Endodermal cell (in vitro differentiated cells): Measurements from ENCODE around the gene CCDC34. TPM values are rescaled to one million over a fixed set of nuclear protein-coding genes. Genes with fewer than 3 reads are reported as not detected.

ENCODE experiments used
- DNase-seq: peaks from one replicate; pipeline ENCODE4 v3.0.0-alpha.2; 2017
- H3K27ac ChIP-seq: 2 replicates; pipeline ENCODE4 v1.5.1; 2013; ENCODE audit warnings: mild to moderate bottlenecking, low read depth, low read length, moderate library complexity
- H3K27me3 ChIP-seq: 2 replicates; pipeline ENCODE4 v1.6.1; 2013; ENCODE audit warnings: mild to moderate bottlenecking, low read length, moderate library complexity; ENCODE audit not compliant: insufficient read depth, control insufficient read depth, poor library complexity, severe bottlenecking
- H3K36me3 ChIP-seq: 2 replicates; pipeline ENCODE4 v1.7.0; 2013; ENCODE audit warnings: mild to moderate bottlenecking, low read length, moderate library complexity; ENCODE audit not compliant: control insufficient read depth, insufficient read depth
- H3K4me1 ChIP-seq: one replicate; pipeline ENCODE4 v1.7.0; 2013; ENCODE audit warnings: low read length; ENCODE audit not compliant: control insufficient read depth, insufficient read depth
- H3K4me3 ChIP-seq: 2 replicates; pipeline ENCODE4 v1.5.1; 2013; ENCODE audit warnings: mild to moderate bottlenecking, low read length, moderate library complexity
- H3K9ac ChIP-seq: 2 replicates; pipeline ENCODE4 v1.6.1; 2013; ENCODE audit warnings: mild to moderate bottlenecking, low read length, moderate library complexity; ENCODE audit not compliant: poor library complexity, severe bottlenecking; ENCODE audit errors: extremely low read depth
- H3K9me3 ChIP-seq: 2 replicates; pipeline ENCODE4 v1.6.1; 2013; ENCODE audit warnings: mild to moderate bottlenecking, low read length, moderate library complexity; ENCODE audit not compliant: control insufficient read depth
- H3K27ac Mint-ChIP-seq: 2 replicates; pipeline ENCODE4 v1.8.0; 2020; ENCODE audit warnings: mixed read lengths
- H3K27me3 Mint-ChIP-seq: 2 replicates; pipeline ENCODE4 v1.8.0; 2021; ENCODE audit warnings: mild to moderate bottlenecking, mixed read lengths; ENCODE audit not compliant: insufficient read depth
- H3K36me3 Mint-ChIP-seq: 2 replicates; pipeline ENCODE4 v1.8.0; 2020; ENCODE audit warnings: low read depth, mixed read lengths
- H3K4me1 Mint-ChIP-seq: 2 replicates; pipeline ENCODE4 v1.8.0; 2020; ENCODE audit warnings: mixed read lengths
- H3K4me3 Mint-ChIP-seq: 2 replicates; pipeline ENCODE4 v1.8.0; 2020; ENCODE audit warnings: mild to moderate bottlenecking, moderate library complexity, mixed read lengths
- H3K9me3 Mint-ChIP-seq: 2 replicates; pipeline ENCODE4 v1.8.0; 2020; ENCODE audit warnings: mild to moderate bottlenecking, mixed read lengths
- CTCF ChIP-seq: fragments of 200-600 bp; sonication (generic); conservative IDR thresholded peaks from 2 replicates; pipeline ENCODE4 v1.5.0; 2021; ENCODE audit warnings: antibody characterized with exemption, mild to moderate bottlenecking
- WGBS, 2 experiments: methylation state at CpG; one replicate each; pipeline versions ENCODE4 v1.1.5 to v1.1.7; 2013; ENCODE audit warnings: missing lambda C conversion rate in 2 of 2, mixed read lengths in 1 of 2; ENCODE audit not compliant: insufficient coverage in 1 of 2, insufficient read length in 1 of 2; 5-methylcytosine and 5-hydroxymethylcytosine counted together
- total RNA-seq, 2 donors: library from RNA; stranded (reverse); fragmentation: NEBNext Ultra II Directional in 1 of 2; extraction: Animal tissue kit (Norgen Biotek cat#: 25700) in 1 of 2; gene quantifications; 2 replicates in 1 of 2; 3 replicates in 1 of 2; pipeline ENCODE4 v1.2.1, GENCODE V29; 2021

CCDC34 gene
- total RNA-seq, 2 donors from 2014 or later: 26.2 to 38.1 TPM

- Histone ChIP-seq H3K27ac (no peak overlapping the region), H3K36me3 (peaks cover 13% of the 10 kb centered on the region), H3K9ac (no peak overlapping the region), H3K4me3 (no peak overlapping the region), H3K4me1 (peaks cover 11% of the 10 kb centered on the region), H3K27me3 (no peaks in the 10 kb centered on the region), H3K9me3 (no peaks in the 10 kb centered on the region)
- H3K4me1 Mint-ChIP-seq: peaks cover 31% of the 10 kb centered on the region
- no peaks in the 10 kb centered on the region for H3K27me3 Mint-ChIP-seq
- WGBS, 2 experiments: 78 to 92% methylated on average over 2 of the region's 2 CpGs
- DNase-seq: no peak
- no peak overlapping the region for H3K4me3 Mint-ChIP-seq
- H3K27ac Mint-ChIP-seq: peak overlapping the region; percentile 38
- peaks cover 30% of the 10 kb centered on the region for H3K36me3 Mint-ChIP-seq
- no peaks in the 10 kb centered on the region for H3K9me3 Mint-ChIP-seq
- no peak for TF ChIP-seq CTCF
Observed at GRCh38 chr11:27331981-27332380, 31.0 kb downstream of the CCDC34 start.

GRCh38 chr11:27330633-27331270 is 32.3 kb downstream of the CCDC34 start:
- TF ChIP-seq CTCF: no peak
- Mint-ChIP-seq H3K4me1 (peaks cover 31% of the 10 kb centered on the region), H3K27me3 (no peaks in the 10 kb centered on the region), H3K27ac (peak overlapping the region; percentile 29), H3K9me3 (peaks cover 11% of the 10 kb centered on the region), H3K36me3 (peaks cover 34% of the 10 kb centered on the region), H3K4me3 (no peak overlapping the region)
- Histone ChIP-seq H3K27ac (no peak overlapping the region), H3K9ac (no peak overlapping the region), H3K36me3 (peaks cover 13% of the 10 kb centered on the region), H3K27me3 (no peaks in the 10 kb centered on the region), H3K4me3 (peak overlapping the region; percentile 22), H3K4me1 (peaks cover 11% of the 10 kb centered on the region), H3K9me3 (no peaks in the 10 kb centered on the region)
- 83 to 100% methylated on average over 1 of the region's 1 CpG for WGBS, 2 experiments
- no peak for DNase-seq

DNA sequence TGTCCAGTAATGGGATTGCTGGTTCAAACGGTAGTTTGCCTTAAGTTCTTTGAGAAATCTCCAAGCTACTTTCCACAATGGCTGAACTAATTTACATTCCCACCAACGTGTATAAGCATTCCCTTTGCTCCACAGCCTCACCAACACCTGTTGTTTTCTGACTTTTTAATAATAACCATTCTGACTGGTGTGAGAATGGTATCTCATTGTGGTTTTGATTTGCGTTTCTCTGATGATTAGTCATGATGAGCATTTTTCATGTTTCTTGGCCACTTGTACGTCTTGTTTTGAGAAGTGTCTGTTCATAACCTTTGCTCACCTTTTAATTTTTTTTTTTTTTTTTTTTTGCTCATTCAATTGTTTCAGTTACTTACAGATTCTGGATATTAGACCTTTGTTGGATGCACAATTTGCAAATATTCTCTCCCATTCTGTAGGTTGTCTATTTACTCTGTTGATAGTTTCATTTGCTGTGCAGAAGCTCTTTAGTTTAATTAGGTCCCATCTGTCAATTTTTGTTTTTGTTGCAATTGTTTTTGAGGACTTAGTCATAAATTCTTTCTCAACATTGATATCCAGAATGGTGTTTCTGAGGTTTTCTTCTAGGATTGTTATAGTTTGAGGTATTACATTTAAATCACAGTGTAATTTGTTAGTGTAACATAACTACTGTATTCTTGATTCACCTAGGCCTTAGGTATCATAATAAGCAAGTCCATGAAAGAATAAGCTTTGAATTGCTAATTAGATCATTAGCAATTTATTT is 33.0 kb downstream of the CCDC34 start:
- Mint-ChIP-seq H3K36me3 (peaks cover 33% of the 10 kb centered on the region), H3K27me3 (peaks cover 1% of the 10 kb centered on the region), H3K9me3 (peaks cover 16% of the 10 kb centered on the region), H3K4me3 (no peak overlapping the region), H3K27ac (peak overlapping the region; percentile 20), H3K4me1 (peaks cover 31% of the 10 kb centered on the region)
- no peak for TF ChIP-seq CTCF
- no peak for DNase-seq
- Histone ChIP-seq H3K36me3 (peaks cover 13% of the 10 kb centered on the region), H3K27me3 (no peaks in the 10 kb centered on the region), H3K9ac (no peak overlapping the region), H3K27ac (no peak overlapping the region), H3K4me1 (peaks cover 11% of the 10 kb centered on the region), H3K9me3 (no peaks in the 10 kb centered on the region), H3K4me3 (no peak overlapping the region)
- 80 to 96% methylated on average over 2 to 4 of the region's 4 CpGs for WGBS, 2 experiments
